T1000 (cell line): ENCODE data around the gene RNASE11.
"Not testable (repeated sequence)": the region's sequence is repeated elsewhere in the genome, so short reads cannot be mapped to it uniquely, and the experiment has no call there.

Experiments
- DNase-seq: peaks from one replicate; lab custom pipeline; 2025; ENCODE audit warnings: mixed read lengths; lab: John Stamatoyannopoulos, UW

RNASE11 gene

GRCh38 chr14:20614038-20614840, 26.4 kb upstream of the RNASE11 start:
- DNase-seq: no peak

- DNase-seq: peak; percentile 88
Measured at GRCh38 chr14:20613094-20614037, 25.6 kb upstream of the RNASE11 start.

- no peak for DNase-seq
Measured at GRCh38 chr14:20612403-20612802, 24.6 kb upstream of the RNASE11 start.

GRCh38 chr14:20611277-20611676, 23.5 kb upstream of the RNASE11 start:
- no peak for DNase-seq

GRCh38 chr14:20610002-20610765, 22.4 kb upstream of the RNASE11 start:
- DNase-seq: peak; percentile 74

GRCh38 chr14:20609215-20610001, 21.6 kb upstream of the RNASE11 start:
- DNase-seq: peak; percentile 70

- no peak for DNase-seq
Measured at GRCh38 chr14:20608383-20609110, 20.7 kb upstream of the RNASE11 start.

GRCh38 chr14:20607617-20608016, 19.8 kb upstream of the RNASE11 start:
- DNase-seq: no peak

GRCh38 chr14:20606902-20607242, 19.1 kb upstream of the RNASE11 start:
- DNase-seq: no peak

- DNase-seq: no peak
Measured at GRCh38 chr14:20606190-20606901, 18.5 kb upstream of the RNASE11 start.

GRCh38 chr14:20603813-20604690, 16.3 kb upstream of the RNASE11 start:
- no peak for DNase-seq

- no peak for DNase-seq
Measured at GRCh38 chr14:20602583-20602982, 14.8 kb upstream of the RNASE11 start.

GRCh38 chr14:20601522-20601921, 13.7 kb upstream of the RNASE11 start:
- no peak for DNase-seq

GRCh38 chr14:20597108-20597507, 9.3 kb upstream of the RNASE11 start:
- no peak for DNase-seq

- DNase-seq: not testable (repeated sequence)
Measured at GRCh38 chr14:20595726-20596125, 7.9 kb upstream of the RNASE11 start.

GRCh38 chr14:20592574-20592973, 4.8 kb upstream of the RNASE11 start:
- no peak for DNase-seq

- DNase-seq: no peak
Measured at GRCh38 chr14:20591235-20591634, 3.4 kb upstream of the RNASE11 start, which contains the start of gene RNASE12. Gene RNASE12, minus strand, starts transcription at chr14:20591376. Its CDS starts 653 bp downstream, at chr14:20590723.

- no peak for DNase-seq
Measured at GRCh38 chr14:20583908-20584307, 3.9 kb downstream of the RNASE11 start.

- DNase-seq: no peak
Measured at GRCh38 chr14:20583142-20583541, 4.7 kb downstream of the RNASE11 start.
